GM13976 (cell line): ENCODE measurements around the gene SIAH1.
"Not testable (repeated sequence)": the region's sequence is repeated elsewhere in the genome, so short reads cannot be mapped to it uniquely, and the experiment has no call there.

Experiments used
- DNase-seq: peaks from one replicate; pipeline ENCODE4 v3.0.0; 2012; ENCODE audit warnings: low spot score
- CTCF ChIP-seq: IDR thresholded peaks from 2 replicates; pipeline ENCODE4 v1.5.1; 2012; ENCODE audit warnings: borderline replicate concordance, mild to moderate bottlenecking; ENCODE audit not compliant: insufficient read depth; ENCODE audit errors: extremely low read depth, missing control alignments, control extremely low read depth
- in situ Hi-C: fragments of 300-500 bp; cut with MboI; formaldehyde crosslinking; loops from one replicate; pipeline ENCODE4 v1.12.0; 2022; ENCODE audit warnings: low sequenced_read_pairs, mixed read lengths, inconsistent platforms; ENCODE audit not compliant: unreplicated experiment

Gene SIAH1

GRCh38 chr16:48409839-48410632, 24.8 kb upstream of the SIAH1 start:
- no peak for TF ChIP-seq CTCF
- in situ Hi-C loops: no loop called here
- DNase-seq: no peak

GRCh38 chr16:48408688-48409087, 23.5 kb upstream of the SIAH1 start:
- in situ Hi-C loops: no loop called here
- TF ChIP-seq CTCF: no peak
- DNase-seq: no peak

GRCh38 chr16:48405907-48406306, 20.7 kb upstream of the SIAH1 start:
- no peak for DNase-seq
- TF ChIP-seq CTCF: no peak
- in situ Hi-C loops: no loop called here

GRCh38 chr16:48405153-48405552, 19.9 kb upstream of the SIAH1 start:
- TF ChIP-seq CTCF: no peak
- in situ Hi-C loops: no loop called here
- no peak for DNase-seq

- DNase-seq, in situ Hi-C loops: not testable (repeated sequence)
Measured at GRCh38 chr16:48402547-48402946, 17.3 kb upstream of the SIAH1 start.

- DNase-seq: no peak
- no peak for TF ChIP-seq CTCF
- in situ Hi-C loops: no loop called here
Measured at GRCh38 chr16:48395375-48395774, 10.2 kb upstream of the SIAH1 start.

- in situ Hi-C loops: no loop called here
- TF ChIP-seq CTCF: no peak
- DNase-seq: no peak
Measured at GRCh38 chr16:48394355-48394703, 9.1 kb upstream of the SIAH1 start.
